GM12874 (cell line): ENCODE data around the gene GALNS.

Source experiments
- CTCF ChIP-seq: IDR thresholded peaks from 2 replicates; pipeline ENCODE4 v1.5.1; 2011; ENCODE audit warnings: low read depth, mild to moderate bottlenecking, control low read depth, low read length, moderate library complexity; ENCODE audit not compliant: insufficient read depth

The GALNS gene

GRCh38 chr16:88822281-88823040, 34.3 kb downstream of the GALNS start:
- no peak for TF ChIP-seq CTCF

- TF ChIP-seq CTCF, result no peak
Observed at GRCh38 chr16:88821168-88821850, 35.4 kb downstream of the GALNS start.

GRCh38 chr16:88820385-88821025, 36.2 kb downstream of the GALNS start:
- no peak for TF ChIP-seq CTCF

- TF ChIP-seq CTCF, result no peak
Observed at GRCh38 chr16:88819126-88819525, 37.6 kb downstream of the GALNS start.

- no peak for TF ChIP-seq CTCF
Observed at GRCh38 chr16:88818575-88818874, 38.2 kb downstream of the GALNS start.

GRCh38 chr16:88817785-88818574, 38.8 kb downstream of the GALNS start:
- TF ChIP-seq CTCF, result no peak
